ENCODE data around the gene RFX8.

DNA sequence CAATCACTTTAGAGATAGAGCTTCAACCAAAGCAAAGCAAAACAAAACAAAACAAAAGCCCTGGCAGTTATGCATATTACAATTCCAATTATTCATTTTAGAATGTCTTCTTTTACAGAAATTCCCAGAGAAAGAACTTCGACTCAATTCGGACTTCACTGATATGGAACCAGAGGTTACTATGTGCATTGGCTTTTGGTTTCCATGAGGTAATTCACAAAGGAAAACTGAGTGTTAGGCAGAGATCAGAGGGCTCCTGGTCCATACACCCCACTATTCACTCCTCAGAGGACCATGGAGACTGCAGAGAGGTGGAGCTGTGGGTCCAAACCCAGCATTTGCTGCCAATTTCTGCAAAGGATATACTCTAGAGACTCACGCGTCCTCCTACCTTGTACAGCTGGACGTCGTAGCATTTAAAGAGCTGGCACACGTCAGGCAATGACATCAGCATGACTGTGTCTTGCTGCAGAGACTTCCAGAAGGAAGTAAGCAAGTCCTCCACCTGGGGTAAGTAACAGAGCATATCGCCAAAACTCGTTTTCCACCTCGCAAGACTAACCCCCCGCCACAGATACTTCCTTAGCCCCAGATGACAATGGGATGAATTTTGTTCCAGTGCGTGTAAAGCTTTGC is 56.3 kb downstream of the RFX8 start:
- no peak for TF ChIP-seq EZH2phosphoT487 (IDR thresholded peaks at IDR 0.05; ENCODE audit: borderline replicate concordance, low read length)
- TF ChIP-seq, protein P1, sequence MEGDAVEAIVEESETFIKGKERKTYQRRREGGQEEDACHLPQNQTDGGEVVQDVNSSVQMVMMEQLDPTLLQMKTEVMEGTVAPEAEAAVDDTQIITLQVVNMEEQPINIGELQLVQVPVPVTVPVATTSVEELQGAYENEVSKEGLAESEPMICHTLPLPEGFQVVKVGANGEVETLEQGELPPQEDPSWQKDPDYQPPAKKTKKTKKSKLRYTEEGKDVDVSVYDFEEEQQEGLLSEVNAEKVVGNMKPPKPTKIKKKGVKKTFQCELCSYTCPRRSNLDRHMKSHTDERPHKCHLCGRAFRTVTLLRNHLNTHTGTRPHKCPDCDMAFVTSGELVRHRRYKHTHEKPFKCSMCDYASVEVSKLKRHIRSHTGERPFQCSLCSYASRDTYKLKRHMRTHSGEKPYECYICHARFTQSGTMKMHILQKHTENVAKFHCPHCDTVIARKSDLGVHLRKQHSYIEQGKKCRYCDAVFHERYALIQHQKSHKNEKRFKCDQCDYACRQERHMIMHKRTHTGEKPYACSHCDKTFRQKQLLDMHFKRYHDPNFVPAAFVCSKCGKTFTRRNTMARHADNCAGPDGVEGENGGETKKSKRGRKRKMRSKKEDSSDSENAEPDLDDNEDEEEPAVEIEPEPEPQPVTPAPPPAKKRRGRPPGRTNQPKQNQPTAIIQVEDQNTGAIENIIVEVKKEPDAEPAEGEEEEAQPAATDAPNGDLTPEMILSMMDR (IDR thresholded peaks at IDR 0.05; ENCODE audit: low read depth, low read length, poor library complexity, severe bottlenecking) = no peak

All from DOHH2 (cell line).